Liver (tissue), 10 donors: ENCODE results near the gene TAF6. TPM values are rescaled to one million over a fixed set of nuclear protein-coding genes. Genes with fewer than 3 reads are reported as not detected.
A peak's percentile ranks its signal among the peaks of the same experiment; 100 is the strongest.

Experiments used
- DNase-seq: peaks from one replicate; pipeline ENCODE4 v3.0.0-alpha.2; 2017; ENCODE audit warnings: low spot score
- H3K27ac ChIP-seq, 2 donors: one replicate each; pipeline ENCODE4 v1.7.0; 2013; ENCODE audit warnings: inconsistent platforms in 2 of 2, low read length in 2 of 2, control low read depth in 1 of 2, low read depth in 1 of 2, mild to moderate bottlenecking in 1 of 2
- H3K27me3 ChIP-seq, 4 donors: one replicate each; pipeline versions ENCODE4 v1.6.1 to v1.7.0; 2013; ENCODE audit warnings: low read length in 3 of 4, inconsistent platforms in 1 of 4, mild to moderate bottlenecking in 1 of 4, moderate library complexity in 1 of 4; ENCODE audit not compliant: control insufficient read depth in 4 of 4, insufficient read depth in 4 of 4
- H3K36me3 ChIP-seq, 4 donors: one replicate each; pipeline versions ENCODE4 v1.6.1 to v1.7.0; 2013; ENCODE audit warnings: low read length in 3 of 4, mild to moderate bottlenecking in 3 of 4, low read depth in 1 of 4, moderate library complexity in 1 of 4; ENCODE audit not compliant: control insufficient read depth in 4 of 4, insufficient read depth in 3 of 4
- H3K4me1 ChIP-seq, 4 donors: one replicate each; pipeline versions ENCODE4 v1.6.1 to v1.7.0; 2013; ENCODE audit warnings: low read length in 3 of 4, mild to moderate bottlenecking in 3 of 4, moderate library complexity in 1 of 4; ENCODE audit not compliant: control insufficient read depth in 4 of 4, insufficient read depth in 4 of 4
- H3K4me3 ChIP-seq, 3 donors: one replicate each; pipeline versions ENCODE4 v1.6.1 to v1.7.0; 2013; ENCODE audit warnings: low read length in 3 of 3, control low read depth in 1 of 3, low read depth in 1 of 3, mild to moderate bottlenecking in 1 of 3
- H3K9ac ChIP-seq, 2 donors: one replicate each; pipeline ENCODE4 v1.7.0; 2013; ENCODE audit warnings: low read length in 2 of 2, mild to moderate bottlenecking in 2 of 2, moderate library complexity in 2 of 2, control low read depth in 1 of 2, low read depth in 1 of 2
- H3K9me3 ChIP-seq, 4 donors: one replicate each; pipeline versions ENCODE4 v1.6.1 to v1.7.0; 2013; ENCODE audit warnings: low read length in 3 of 4; ENCODE audit not compliant: control insufficient read depth in 4 of 4
- FOXA1 ChIP-seq: IDR thresholded peaks from 2 replicates; pipeline ENCODE4 v1.6.1; 2016; ENCODE audit warnings: antibody characterized with exemption
- FOXA2 ChIP-seq: IDR thresholded peaks from 2 replicates; pipeline ENCODE4 v1.6.1; 2016; ENCODE audit warnings: antibody characterized with exemption
- GABPA ChIP-seq, 2 donors: IDR thresholded peaks in 1 of 2; conservative IDR thresholded peaks in 1 of 2; 2 replicates each; pipeline ENCODE4 v1.6.1; 2016; ENCODE audit warnings: antibody characterized with exemption in 2 of 2, mild to moderate bottlenecking in 1 of 2, moderate library complexity in 1 of 2
- HNF4A ChIP-seq, 2 donors: conservative IDR thresholded peaks; 2 replicates each; pipeline ENCODE4 v1.6.1; 2016; ENCODE audit warnings: antibody characterized with exemption in 2 of 2, mild to moderate bottlenecking in 2 of 2
- JUND ChIP-seq, 2 donors: IDR thresholded peaks; 2 replicates each; pipeline ENCODE4 v1.6.1; 2016; ENCODE audit warnings: antibody characterized with exemption in 2 of 2
- NR2F2 ChIP-seq: IDR thresholded peaks from 2 replicates; pipeline ENCODE4 v1.6.1; 2016; ENCODE audit warnings: antibody characterized with exemption
- RAD21 ChIP-seq, 2 donors: IDR thresholded peaks; 2 replicates each; pipeline ENCODE4 v1.6.1; 2016; ENCODE audit warnings: antibody characterized with exemption in 2 of 2, mild to moderate bottlenecking in 2 of 2
- RXRA ChIP-seq, 2 donors: IDR thresholded peaks; 2 replicates each; pipeline ENCODE4 v1.6.1; 2017 to 2018; ENCODE audit warnings: antibody characterized with exemption in 2 of 2, mild to moderate bottlenecking in 1 of 2
- SP1 ChIP-seq: IDR thresholded peaks from 2 replicates; pipeline ENCODE4 v1.6.1; 2018; ENCODE audit warnings: antibody characterized with exemption, mild to moderate bottlenecking
- TAF1 ChIP-seq: conservative IDR thresholded peaks from 2 replicates; pipeline ENCODE4 v1.6.1; 2016; ENCODE audit warnings: antibody characterized with exemption, mild to moderate bottlenecking
- YY1 ChIP-seq: IDR thresholded peaks from 2 replicates; pipeline ENCODE4 v1.6.1; 2016; ENCODE audit warnings: antibody characterized with exemption, mild to moderate bottlenecking
- WGBS: extraction: QIAGEN DNeasy Blood & Tissue Kit; methylation state at CpG from one replicate; pipeline ENCODE4 v1.1.7; 2013; 5-methylcytosine and 5-hydroxymethylcytosine counted together
- polyA plus RNA-seq, 2 donors: library from polyadenylated mRNA; stranded (reverse) in 1 of 2; unstranded in 1 of 2; fragments of 200-250 nt in 1 of 2; fragments of >200 nt in 1 of 2; fragmentation: Nextera tagmentation in 1 of 2; extraction: Ambion mirVana in 1 of 2; gene quantifications; one replicate each; pipeline versions ENCODE4 v1.2.1 to v1.2.3, GENCODE V29; 2013 to 2015
- small RNA-seq: library from RNA; depleted of rRNA; stranded (forward); fragments of <200 nt; gene quantifications from one replicate; pipeline ENCODE3, GENCODE V24; 2014
- total RNA-seq, 2 donors: library from RNA; depleted of rRNA; stranded (reverse); fragments of >200 nt; gene quantifications; one replicate each; pipeline ENCODE4 v1.2.3, GENCODE V29; 2014
- TF ChIP-seq, protein P1 (sequence below): IDR thresholded peaks from 2 replicates; pipeline ENCODE4 v1.6.1; 2016; ENCODE audit warnings: antibody characterized with exemption
- TF ChIP-seq, protein P2 (sequence below): IDR thresholded peaks from 2 replicates; pipeline ENCODE4 v1.6.1; 2016; ENCODE audit warnings: antibody characterized with exemption
- donor health status: healthy.
- donor health status: healthy.
- donor health status: healthy.
- donor health status: healthy.
- donor health status: healthy.

The TAF6 gene
- total and polyA plus RNA-seq, 4 donors = 8.9 to 17.9 (median 16.2) TPM

DNA sequence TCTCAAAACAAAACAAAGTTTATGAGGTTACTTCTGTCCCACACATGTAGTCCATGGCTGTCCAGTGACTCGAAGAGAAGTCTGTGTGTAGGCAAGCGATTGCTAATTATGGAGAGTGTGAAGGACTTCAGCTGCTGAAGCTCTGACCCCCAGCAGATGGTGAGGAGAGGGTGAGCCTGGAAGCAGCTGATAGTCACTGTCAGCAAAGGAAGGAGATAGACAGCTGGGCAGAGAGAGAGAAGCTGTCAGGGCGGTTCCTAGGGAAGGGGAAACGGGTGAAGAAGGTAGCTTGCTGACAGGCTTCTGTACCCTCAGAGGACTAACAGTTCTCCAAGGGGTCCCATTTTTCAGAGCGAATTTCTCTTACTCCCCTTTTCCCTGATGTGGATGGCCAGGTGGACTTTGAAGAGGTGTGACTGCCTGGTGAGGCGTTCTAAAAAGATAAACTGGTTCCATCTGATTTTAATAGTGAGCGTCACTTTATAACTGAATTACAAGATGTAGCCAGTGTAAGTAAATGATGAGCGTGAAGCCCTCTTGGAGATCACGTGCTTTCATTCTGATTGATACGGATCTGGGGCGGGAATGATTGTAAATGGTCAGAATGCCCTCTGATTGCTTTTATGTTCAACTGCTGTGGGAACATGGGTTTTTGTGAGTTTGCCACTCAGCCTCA, 57.5 kb downstream of the TAF6 start:
- DNase-seq = peak; percentile 69
- TF ChIP-seq, protein P1, sequence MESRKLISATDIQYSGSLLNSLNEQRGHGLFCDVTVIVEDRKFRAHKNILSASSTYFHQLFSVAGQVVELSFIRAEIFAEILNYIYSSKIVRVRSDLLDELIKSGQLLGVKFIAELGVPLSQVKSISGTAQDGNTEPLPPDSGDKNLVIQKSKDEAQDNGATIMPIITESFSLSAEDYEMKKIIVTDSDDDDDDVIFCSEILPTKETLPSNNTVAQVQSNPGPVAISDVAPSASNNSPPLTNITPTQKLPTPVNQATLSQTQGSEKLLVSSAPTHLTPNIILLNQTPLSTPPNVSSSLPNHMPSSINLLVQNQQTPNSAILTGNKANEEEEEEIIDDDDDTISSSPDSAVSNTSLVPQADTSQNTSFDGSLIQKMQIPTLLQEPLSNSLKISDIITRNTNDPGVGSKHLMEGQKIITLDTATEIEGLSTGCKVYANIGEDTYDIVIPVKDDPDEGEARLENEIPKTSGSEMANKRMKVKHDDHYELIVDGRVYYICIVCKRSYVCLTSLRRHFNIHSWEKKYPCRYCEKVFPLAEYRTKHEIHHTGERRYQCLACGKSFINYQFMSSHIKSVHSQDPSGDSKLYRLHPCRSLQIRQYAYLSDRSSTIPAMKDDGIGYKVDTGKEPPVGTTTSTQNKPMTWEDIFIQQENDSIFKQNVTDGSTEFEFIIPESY = no peak
- no peak for TF ChIP-seq SP1
- WGBS = 95% methylated on average over 11 of the region's 11 CpGs
- Histone ChIP-seq H3K27me3 (no peaks in the 10 kb centered on the region), H3K4me1 (peaks cover 2 to 22% (median 14%) of the 10 kb centered on the region in 4 donors), H3K4me3 (no peak overlapping the region), H3K27ac (no peak overlapping the region), H3K36me3 (peaks cover 3 to 46% (median 34%) of the 10 kb centered on the region in 4 donors), H3K9me3 (no peaks in the 10 kb centered on the region), H3K9ac (no peak overlapping the region)

DNA sequence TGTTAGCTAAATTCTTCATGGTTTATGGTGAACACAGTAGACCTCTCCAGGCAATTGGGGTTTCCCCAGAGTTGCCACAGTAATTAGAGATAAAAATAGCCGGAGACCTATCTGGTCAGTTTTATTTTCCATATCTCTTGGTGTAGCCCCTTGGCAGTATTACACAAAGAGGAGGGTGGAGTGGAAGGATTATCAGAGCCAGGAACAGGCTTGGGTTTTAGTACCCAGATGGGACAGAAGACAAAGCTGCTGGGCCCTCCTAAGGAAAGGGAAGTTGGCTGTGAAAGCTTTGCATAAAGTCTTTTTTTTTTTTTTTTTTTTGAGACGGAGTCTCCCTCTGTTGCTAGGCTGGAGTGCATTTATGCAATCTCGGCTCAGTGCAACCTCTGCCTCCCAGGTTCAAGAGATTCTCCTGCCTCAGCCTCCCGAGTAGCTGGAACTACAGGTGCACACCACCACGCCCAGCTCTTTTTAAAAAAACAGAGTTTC, 59.9 kb downstream of the TAF6 start:
- no peak for TF ChIP-seq FOXA1
- TF ChIP-seq, protein P2, sequence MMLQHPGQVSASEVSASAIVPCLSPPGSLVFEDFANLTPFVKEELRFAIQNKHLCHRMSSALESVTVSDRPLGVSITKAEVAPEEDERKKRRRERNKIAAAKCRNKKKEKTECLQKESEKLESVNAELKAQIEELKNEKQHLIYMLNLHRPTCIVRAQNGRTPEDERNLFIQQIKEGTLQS = no peak
- no peak for TF ChIP-seq GABPA (IDR thresholded peaks at IDR 0.05 in 1 of 2, conservative IDR thresholded peaks at IDR 0.05 in 1 of 2)
- no peak for TF ChIP-seq YY1
- TF ChIP-seq TAF1 = no peak
- TF ChIP-seq NR2F2 = no peak
- no peak for TF ChIP-seq HNF4A (conservative IDR thresholded peaks at IDR 0.05)
- no peak for TF ChIP-seq FOXA2
- no peak for TF ChIP-seq RXRA (IDR thresholded peaks at IDR 0.05)
- TF ChIP-seq, protein P1 = no peak
- no peak for TF ChIP-seq RAD21 (IDR thresholded peaks at IDR 0.05)
- TF ChIP-seq JUND (IDR thresholded peaks at IDR 0.05) = no peak
- Histone ChIP-seq H3K9ac (no peak overlapping the region), H3K36me3 (peaks cover 3 to 42% (median 32%) of the 10 kb centered on the region in 4 donors), H3K4me3 (no peak overlapping the region), H3K27me3 (no peaks in the 10 kb centered on the region), H3K9me3 (no peaks in the 10 kb centered on the region), H3K27ac (no peak overlapping the region), H3K4me1 (peaks cover 0 to 3% (median 0%) of the 10 kb centered on the region in 4 donors)
- DNase-seq = no peak
- WGBS = 79% methylated on average over 5 of the region's 5 CpGs

Small RNA genes lying within 50 kb of the gene (small RNA-seq; reads per million reads assigned to genes)
- gene MIR106B = 97.8 reads per million, percentile 98 among the genes with 10 or more reads in this experiment
- 920 reads per million, percentile 99 among the genes with 10 or more reads in this experiment for gene MIR25
- gene MIR93 = 299 reads per million, percentile 98 among the genes with 10 or more reads in this experiment

Other genes with a start within 250 kb of the TAF6 start
- under 1 TPM in 1 of 2 donors, not detected in 1; 0.25 TPM for gene OR2AE1, start 242.3 kb downstream of the TAF6 start, total RNA-seq
- not detected for gene OR2AE1, start 242.3 kb downstream of the TAF6 start, polyA plus RNA-seq
- gene TRIM4, start 199.8 kb downstream of the TAF6 start, total RNA-seq = 10 to 100 TPM; 16.2 to 23.0 TPM
- 10 to 100 TPM; 11.9 to 13.1 TPM for gene TRIM4, start 199.8 kb downstream of the TAF6 start, polyA plus RNA-seq
- under 1 TPM; 0.08 to 0.09 TPM for gene GJC3, start 189.7 kb downstream of the TAF6 start, total RNA-seq
- gene GJC3, start 189.7 kb downstream of the TAF6 start, polyA plus RNA-seq = 1 to 10 TPM in 1 of 2 donors, under 1 TPM in 1; 0.20 to 1.3 TPM
- 100 to 1,000 TPM in 1 of 2 donors, 10 to 100 TPM in 1; 99.5 to 952 TPM for gene AZGP1, start 143.3 kb downstream of the TAF6 start, total RNA-seq
- gene AZGP1, start 143.3 kb downstream of the TAF6 start, polyA plus RNA-seq = 1,000 to 10,000 TPM; 1,348 to 2,721 TPM
- 100 to 1,000 TPM in 1 of 2 donors, 10 to 100 TPM in 1; 20.5 to 117 TPM for gene ZKSCAN1, start 103.8 kb downstream of the TAF6 start, total RNA-seq
- 10 to 100 TPM; 11.8 to 39.7 TPM for gene ZKSCAN1, start 103.8 kb downstream of the TAF6 start, polyA plus RNA-seq
- 1 to 10 TPM; 8.5 to 8.6 TPM for gene ZSCAN21, start 69.6 kb downstream of the TAF6 start, total RNA-seq
- gene ZSCAN21, start 69.6 kb downstream of the TAF6 start, polyA plus RNA-seq = 1 to 10 TPM; 4.6 to 5.3 TPM
- 10 to 100 TPM; 14.0 to 18.2 TPM for gene ZNF3, start 37.6 kb downstream of the TAF6 start, total RNA-seq
- gene ZNF3, start 37.6 kb downstream of the TAF6 start, polyA plus RNA-seq = 10 to 100 TPM; 10.2 to 10.4 TPM
- 10 to 100 TPM; 28.7 to 30.8 TPM for gene COPS6, start 30.4 kb downstream of the TAF6 start, total RNA-seq
- gene COPS6, start 30.4 kb downstream of the TAF6 start, polyA plus RNA-seq = 10 to 100 TPM; 62.7 to 63.2 TPM
- 100 to 1,000 TPM in 1 of 2 donors, 10 to 100 TPM in 1; 20.6 to 143 TPM for gene MCM7, start 18.0 kb downstream of the TAF6 start, total RNA-seq
- gene MCM7, start 18.0 kb downstream of the TAF6 start, polyA plus RNA-seq = 10 to 100 TPM; 12.6 to 14.6 TPM
- gene AP4M1, start 17.7 kb downstream of the TAF6 start, total RNA-seq = 1 to 10 TPM; 4.6 to 5.5 TPM
- 1 to 10 TPM; 3.3 to 4.9 TPM for gene AP4M1, start 17.7 kb downstream of the TAF6 start, polyA plus RNA-seq
- 10 to 100 TPM in 1 of 2 donors, 1 to 10 TPM in 1; 3.7 to 11.9 TPM for gene CNPY4, start 276 bp upstream of the TAF6 start, total RNA-seq
- gene CNPY4, start 276 bp upstream of the TAF6 start, polyA plus RNA-seq = 1 to 10 TPM; 1.9 to 3.8 TPM
- gene MBLAC1, start 7.6 kb upstream of the TAF6 start, total RNA-seq = 1 to 10 TPM; 1.4 TPM
- gene MBLAC1, start 7.6 kb upstream of the TAF6 start, polyA plus RNA-seq = 1 to 10 TPM; 1.0 to 1.3 TPM
- gene LAMTOR4, start 29.6 kb upstream of the TAF6 start, total RNA-seq = 10 to 100 TPM; 28.4 to 39.8 TPM
- gene LAMTOR4, start 29.6 kb upstream of the TAF6 start, polyA plus RNA-seq = 100 to 1,000 TPM in 1 of 2 donors, 10 to 100 TPM in 1; 75.5 to 112 TPM
- gene TRAPPC14, start 39.4 kb upstream of the TAF6 start, total RNA-seq = 1 to 10 TPM; 3.5 to 6.9 TPM
- gene TRAPPC14, start 39.4 kb upstream of the TAF6 start, polyA plus RNA-seq = 1 to 10 TPM; 2.8 to 9.7 TPM
- under 1 TPM; 0.17 to 0.28 TPM for gene GAL3ST4, start 49.3 kb upstream of the TAF6 start, total RNA-seq
- under 1 TPM; 0.18 to 0.57 TPM for gene GAL3ST4, start 49.3 kb upstream of the TAF6 start, polyA plus RNA-seq
- under 1 TPM; 0.33 to 0.79 TPM for gene GPC2, start 58.0 kb upstream of the TAF6 start, total RNA-seq
- under 1 TPM in 1 of 2 donors, not detected in 1; 0.14 TPM for gene GPC2, start 58.0 kb upstream of the TAF6 start, polyA plus RNA-seq
- 1 to 10 TPM in 1 of 2 donors, under 1 TPM in 1; 0.28 to 1.1 TPM for gene STAG3, start 58.6 kb upstream of the TAF6 start, total RNA-seq
- 1 to 10 TPM; 5.4 to 7.0 TPM for gene STAG3, start 58.6 kb upstream of the TAF6 start, polyA plus RNA-seq
- under 1 TPM; 0.37 to 0.59 TPM for gene PVRIG, start 100.6 kb upstream of the TAF6 start, total RNA-seq
- under 1 TPM; 0.58 to 0.81 TPM for gene PVRIG, start 100.6 kb upstream of the TAF6 start, polyA plus RNA-seq
- gene SPDYE3, start 188.3 kb upstream of the TAF6 start, total RNA-seq = not detected
- 1 to 10 TPM in 1 of 2 donors, under 1 TPM in 1; 0.07 to 1.7 TPM for gene SPDYE3, start 188.3 kb upstream of the TAF6 start, polyA plus RNA-seq
- gene PILRB, start 238.8 kb upstream of the TAF6 start, total RNA-seq = 10 to 100 TPM in 1 of 2 donors, 1 to 10 TPM in 1; 6.0 to 50.8 TPM
- 10 to 100 TPM; 12.2 to 16.5 TPM for gene PILRB, start 238.8 kb upstream of the TAF6 start, polyA plus RNA-seq